ENCODE data around the gene FERMT3.
A peak's percentile ranks its signal among the peaks of the same experiment; 100 is the strongest.

FERMT3 gene

DNA sequence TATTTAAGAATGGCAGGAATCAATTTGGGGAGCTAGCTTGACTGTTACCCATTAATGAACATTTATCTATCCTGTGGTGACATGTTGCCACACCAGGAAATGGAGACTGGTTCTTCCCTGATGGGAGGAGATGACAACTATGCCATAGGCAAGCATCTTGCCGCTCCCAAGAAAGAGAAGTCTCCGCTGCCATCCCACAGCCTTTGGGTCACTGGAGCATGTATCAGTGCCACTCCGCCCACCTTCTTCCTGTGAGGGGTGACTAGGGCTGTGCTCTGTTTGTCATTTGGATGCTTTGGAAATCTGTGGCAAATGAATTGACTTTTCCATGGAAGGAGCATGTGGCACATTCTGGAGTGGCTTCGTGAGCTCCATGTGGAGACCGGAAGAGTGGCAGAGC is 14.1 kb upstream of the FERMT3 start:
- Histone ChIP-seq H3K4me1 (ENCODE audit: insufficient read depth, low read length) (peaks cover 8% of the 10 kb centered on the region; the same call in 1 of the 2 replicates), H4K20me1 (ENCODE audit: insufficient read depth, low read length) (peaks cover 62% of the 10 kb centered on the region), H3K4me3 (ENCODE audit: low read depth in 1 of 2, low read length in 2 of 2) (no peak overlapping the region), H3K27me3 (ENCODE audit: insufficient read depth, low read length, poor library complexity) (no peaks in the 10 kb centered on the region), H3K4me2 (ENCODE audit: insufficient read depth, low read length) (no peak overlapping the region), H3K27ac (ENCODE audit: low read length) (no peak overlapping the region), H2AFZ (ENCODE audit: low read depth, low read length) (no peak overlapping the region), H3K9me3 (ENCODE audit: insufficient read depth, low read length, severe bottlenecking) (no peaks in the 10 kb centered on the region), H3K36me3 (ENCODE audit: insufficient read depth, low read length) (peaks cover 86% of the 10 kb centered on the region), H3K9ac (ENCODE audit: low read depth, low read length) (no peak overlapping the region), H3K79me2 (ENCODE audit: insufficient read depth, low read length) (peaks cover 19% of the 10 kb centered on the region)
- DNase-seq (no peak), ATAC-seq (ENCODE audit: insufficient read depth, low read depth) (no peak)
- TF ChIP-seq, protein P1, sequence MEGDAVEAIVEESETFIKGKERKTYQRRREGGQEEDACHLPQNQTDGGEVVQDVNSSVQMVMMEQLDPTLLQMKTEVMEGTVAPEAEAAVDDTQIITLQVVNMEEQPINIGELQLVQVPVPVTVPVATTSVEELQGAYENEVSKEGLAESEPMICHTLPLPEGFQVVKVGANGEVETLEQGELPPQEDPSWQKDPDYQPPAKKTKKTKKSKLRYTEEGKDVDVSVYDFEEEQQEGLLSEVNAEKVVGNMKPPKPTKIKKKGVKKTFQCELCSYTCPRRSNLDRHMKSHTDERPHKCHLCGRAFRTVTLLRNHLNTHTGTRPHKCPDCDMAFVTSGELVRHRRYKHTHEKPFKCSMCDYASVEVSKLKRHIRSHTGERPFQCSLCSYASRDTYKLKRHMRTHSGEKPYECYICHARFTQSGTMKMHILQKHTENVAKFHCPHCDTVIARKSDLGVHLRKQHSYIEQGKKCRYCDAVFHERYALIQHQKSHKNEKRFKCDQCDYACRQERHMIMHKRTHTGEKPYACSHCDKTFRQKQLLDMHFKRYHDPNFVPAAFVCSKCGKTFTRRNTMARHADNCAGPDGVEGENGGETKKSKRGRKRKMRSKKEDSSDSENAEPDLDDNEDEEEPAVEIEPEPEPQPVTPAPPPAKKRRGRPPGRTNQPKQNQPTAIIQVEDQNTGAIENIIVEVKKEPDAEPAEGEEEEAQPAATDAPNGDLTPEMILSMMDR (IDR thresholded peaks at IDR 0.05; ENCODE audit: borderline replicate concordance, extremely low read depth, low read length, poor library complexity, severe bottlenecking), result no peak
- TF ChIP-seq EZH2 (IDR thresholded peaks at IDR 0.05; ENCODE audit: borderline replicate concordance, low read depth, low read length, severe bottlenecking), result no peak

DNA sequence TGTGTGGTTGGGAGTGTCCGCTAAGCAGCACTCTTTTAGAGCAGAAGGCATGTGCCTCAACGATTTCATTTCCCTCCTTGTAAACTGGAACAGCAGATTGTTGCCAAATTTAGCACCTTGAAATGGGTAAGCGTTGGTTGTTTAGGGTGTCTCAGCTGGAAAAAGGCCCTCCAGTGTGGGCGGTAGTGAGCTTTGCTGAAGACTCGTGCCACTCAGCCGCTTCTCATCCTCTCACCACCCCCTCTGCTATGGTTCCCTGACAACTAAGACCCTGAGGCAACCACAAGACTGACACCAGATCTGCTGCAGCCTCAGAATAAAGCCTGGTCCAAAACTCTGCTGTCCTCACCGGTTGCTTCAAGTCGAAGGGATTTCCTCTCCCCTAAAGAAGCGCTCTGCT is 9.9 kb upstream of the FERMT3 start:
- no peak overlapping the region for H3K4me2 ChIP-seq (ENCODE audit: insufficient read depth, low read length)
- H3K27ac ChIP-seq (ENCODE audit: low read length), result no peak overlapping the region
- H3K36me3 ChIP-seq (ENCODE audit: insufficient read depth, low read length), result peaks cover 96% of the 10 kb centered on the region
- TF ChIP-seq, protein P1 (IDR thresholded peaks at IDR 0.05; ENCODE audit: borderline replicate concordance, extremely low read depth, low read length, poor library complexity, severe bottlenecking), result no peak
- TF ChIP-seq EZH2 (IDR thresholded peaks at IDR 0.05; ENCODE audit: borderline replicate concordance, low read depth, low read length, severe bottlenecking), result no peak
- no peak overlapping the region for H3K9ac ChIP-seq (ENCODE audit: low read depth, low read length)
- ATAC-seq (ENCODE audit: insufficient read depth, low read depth) (no peak), DNase-seq (no peak)
- peaks cover 54% of the 10 kb centered on the region for H4K20me1 ChIP-seq (ENCODE audit: insufficient read depth, low read length)
- H3K4me3 ChIP-seq (ENCODE audit: low read depth in 1 of 2, low read length in 2 of 2), result no peak overlapping the region
- no peaks in the 10 kb centered on the region for H3K4me1 ChIP-seq (ENCODE audit: insufficient read depth, low read length)
- peaks cover 47% of the 10 kb centered on the region for H3K79me2 ChIP-seq (ENCODE audit: insufficient read depth, low read length)
- H2AFZ ChIP-seq (ENCODE audit: low read depth, low read length), result no peak overlapping the region
- no peaks in the 10 kb centered on the region for H3K27me3 ChIP-seq (ENCODE audit: insufficient read depth, low read length, poor library complexity)
- no peaks in the 10 kb centered on the region for H3K9me3 ChIP-seq (ENCODE audit: insufficient read depth, low read length, severe bottlenecking)

DNA sequence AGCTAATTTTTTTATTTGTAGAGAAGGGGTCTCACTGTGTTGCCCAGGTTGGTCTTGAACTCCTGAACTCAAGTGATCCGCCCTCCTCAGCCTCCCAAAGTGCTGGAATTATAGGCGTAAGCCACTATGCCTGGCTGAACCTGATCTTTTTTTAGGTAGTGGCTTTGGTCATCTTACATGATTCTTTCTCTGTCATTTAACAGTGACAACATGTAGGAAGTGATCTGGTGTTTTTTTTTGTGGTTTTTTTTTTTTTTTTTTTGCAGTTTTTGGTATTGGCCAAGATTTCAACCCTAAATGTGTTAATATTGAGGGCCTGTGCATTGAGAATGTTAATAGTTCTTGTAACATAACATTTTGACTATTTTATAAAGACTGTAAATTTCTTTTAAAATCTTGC is 8.0 kb upstream of the FERMT3 start:
- Histone ChIP-seq H2AFZ (ENCODE audit: low read depth, low read length) (no peak overlapping the region), H3K27ac (ENCODE audit: low read length) (no peak overlapping the region), H3K4me3 (ENCODE audit: low read depth in 1 of 2, low read length in 2 of 2) (no peak overlapping the region), H4K20me1 (ENCODE audit: insufficient read depth, low read length) (peaks cover 52% of the 10 kb centered on the region), H3K9ac (ENCODE audit: low read depth, low read length) (no peak overlapping the region), H3K4me1 (ENCODE audit: insufficient read depth, low read length) (no peaks in the 10 kb centered on the region), H3K79me2 (ENCODE audit: insufficient read depth, low read length) (peaks cover 56% of the 10 kb centered on the region), H3K36me3 (ENCODE audit: insufficient read depth, low read length) (peaks cover 96% of the 10 kb centered on the region), H3K27me3 (ENCODE audit: insufficient read depth, low read length, poor library complexity) (no peaks in the 10 kb centered on the region), H3K9me3 (ENCODE audit: insufficient read depth, low read length, severe bottlenecking) (no peaks in the 10 kb centered on the region), H3K4me2 (ENCODE audit: insufficient read depth, low read length) (no peak overlapping the region)
- TF ChIP-seq, protein P1 (IDR thresholded peaks at IDR 0.05; ENCODE audit: borderline replicate concordance, extremely low read depth, low read length, poor library complexity, severe bottlenecking), result no peak
- TF ChIP-seq EZH2 (IDR thresholded peaks at IDR 0.05; ENCODE audit: borderline replicate concordance, low read depth, low read length, severe bottlenecking), result no peak
- ATAC-seq (ENCODE audit: insufficient read depth, low read depth), result no peak
- DNase-seq, result no peak

DNA sequence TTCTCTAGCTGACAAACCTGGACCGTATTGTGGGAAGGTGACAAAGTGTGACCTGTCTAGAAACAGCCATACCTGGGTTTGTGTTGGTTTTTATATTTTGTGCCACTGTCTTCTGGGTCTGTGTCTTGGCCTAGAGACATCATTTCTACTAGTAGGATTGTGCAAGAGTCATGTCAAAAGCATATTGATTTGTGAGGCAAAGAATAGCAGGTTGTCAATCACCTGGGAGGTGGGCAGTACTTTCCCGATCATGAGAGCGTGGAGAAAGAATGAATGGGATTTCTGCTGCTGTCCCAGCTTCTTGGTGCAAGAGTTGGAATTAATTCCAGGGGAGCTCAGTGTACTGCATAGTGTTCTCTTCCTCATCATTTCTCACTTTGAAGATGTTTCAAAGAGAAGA is 5.0 kb upstream of the FERMT3 start:
- no peak for ATAC-seq (ENCODE audit: insufficient read depth, low read depth)
- H3K36me3 ChIP-seq (ENCODE audit: insufficient read depth, low read length), result peaks cover 87% of the 10 kb centered on the region
- H4K20me1 ChIP-seq (ENCODE audit: insufficient read depth, low read length), result peaks cover 47% of the 10 kb centered on the region
- peaks cover 23% of the 10 kb centered on the region for H3K4me1 ChIP-seq (ENCODE audit: insufficient read depth, low read length)
- H3K27me3 ChIP-seq (ENCODE audit: insufficient read depth, low read length, poor library complexity), result no peaks in the 10 kb centered on the region
- H3K79me2 ChIP-seq (ENCODE audit: insufficient read depth, low read length), result peaks cover 45% of the 10 kb centered on the region
- H3K4me3 ChIP-seq (ENCODE audit: low read depth in 1 of 2, low read length in 2 of 2), result no peak overlapping the region
- H3K27ac ChIP-seq (ENCODE audit: low read length), result no peak overlapping the region
- no peaks in the 10 kb centered on the region for H3K9me3 ChIP-seq (ENCODE audit: insufficient read depth, low read length, severe bottlenecking)
- no peak overlapping the region for H3K4me2 ChIP-seq (ENCODE audit: insufficient read depth, low read length)
- TF ChIP-seq, protein P1 (IDR thresholded peaks at IDR 0.05; ENCODE audit: borderline replicate concordance, extremely low read depth, low read length, poor library complexity, severe bottlenecking), result no peak
- TF ChIP-seq EZH2 (IDR thresholded peaks at IDR 0.05; ENCODE audit: borderline replicate concordance, low read depth, low read length, severe bottlenecking), result no peak
- H2AFZ ChIP-seq (ENCODE audit: low read depth, low read length), result no peak overlapping the region
- no peak for DNase-seq
- peak overlapping the region; percentile 14; the same call in 1 of the 2 replicates for H3K9ac ChIP-seq (ENCODE audit: low read depth, low read length)
